OCI-LY1 (cell line): ENCODE data around the gene HJURP.

Experiments
- H2AFZ ChIP-seq: fragments of 200-600 bp; sonication (generic), shearing (Covaris generic); 2 replicates; pipeline ENCODE4 v1.6.0; 2014; ENCODE audit warnings: antibody characterized with exemption, mild to moderate bottlenecking, low read length
- H3F3A ChIP-seq: fragments of 200-600 bp; sonication (generic), shearing (Covaris generic); 2 replicates; pipeline ENCODE4 v1.6.0; 2014; ENCODE audit warnings: mild to moderate bottlenecking, antibody characterized with exemption, low read length, moderate library complexity; ENCODE audit not compliant: insufficient read depth
- H3K27ac ChIP-seq: fragments of 200-600 bp; sonication (generic); 2 replicates; pipeline ENCODE4 v1.5.1; 2014; ENCODE audit warnings: low read length, mixed run types, mild to moderate bottlenecking, low read depth; ENCODE audit not compliant: poor library complexity, severe bottlenecking
- H3K27me3 ChIP-seq: fragments of 200-600 bp; sonication (generic); 2 replicates; pipeline ENCODE4 v1.6.0; 2014; ENCODE audit warnings: antibody characterized with exemption, mild to moderate bottlenecking, low read length, moderate library complexity; ENCODE audit not compliant: insufficient read depth
- H3K36me3 ChIP-seq: fragments of 200-600 bp; sonication (generic); 2 replicates; pipeline ENCODE4 v1.6.1; 2014; ENCODE audit warnings: mild to moderate bottlenecking, antibody characterized with exemption, low read length, moderate library complexity, mixed read lengths; ENCODE audit not compliant: insufficient read depth
- H3K4me1 ChIP-seq: fragments of 200-600 bp; sonication (generic); 2 replicates; pipeline ENCODE4 v1.5.1; 2014; ENCODE audit warnings: mild to moderate bottlenecking, low read length, moderate library complexity; ENCODE audit not compliant: insufficient read depth, severe bottlenecking
- H3K4me2 ChIP-seq: fragments of 200-600 bp; sonication (generic), shearing (Covaris generic); 2 replicates; pipeline ENCODE4 v1.6.1; 2014; ENCODE audit warnings: low read length
- H3K4me3 ChIP-seq: fragments of 200-600 bp; sonication (generic); 2 replicates; pipeline ENCODE4 v1.5.1; 2014; ENCODE audit warnings: low read length, low read depth, mild to moderate bottlenecking, mixed read lengths; ENCODE audit not compliant: poor library complexity, severe bottlenecking
- H3K79me2 ChIP-seq: fragments of 200-600 bp; shearing (Covaris generic); 2 replicates; pipeline ENCODE4 v1.6.1; 2016; ENCODE audit warnings: mixed run types, low read length, mixed read lengths; ENCODE audit not compliant: insufficient read depth
- H3K9ac ChIP-seq: fragments of 200-600 bp; sonication (generic), shearing (Covaris generic); 2 replicates; pipeline ENCODE4 v1.6.1; 2014; ENCODE audit warnings: mild to moderate bottlenecking, low read length, mixed read lengths
- H3K9me2 ChIP-seq: fragments of 200-600 bp; sonication (generic), shearing (Covaris generic); 2 replicates; pipeline ENCODE4 v1.6.1; 2014; ENCODE audit warnings: low read depth, mild to moderate bottlenecking, low read length, mixed read lengths
- H3K9me3 ChIP-seq: fragments of 200-600 bp; shearing (Covaris generic); 2 replicates; pipeline ENCODE4 v1.6.1; 2014; ENCODE audit warnings: low read length, mixed read lengths
- H4K20me1 ChIP-seq: fragments of 200-600 bp; sonication (generic), shearing (Covaris generic); 2 replicates; pipeline ENCODE4 v1.6.0; 2016; ENCODE audit warnings: mild to moderate bottlenecking, low read length; ENCODE audit not compliant: insufficient read depth
- CTCF ChIP-seq: fragments of 200-600 bp; sonication (generic), shearing (Covaris generic); IDR thresholded peaks from 2 replicates; pipeline ENCODE4 v1.5.1; 2017; ENCODE audit warnings: mild to moderate bottlenecking, antibody characterized with exemption, low read length, moderate library complexity, mixed read lengths
- EZH2 ChIP-seq: fragments of 200-600 bp; sonication (generic), shearing (Covaris generic); IDR thresholded peaks from 2 replicates; pipeline ENCODE4 v1.8.0; 2017; ENCODE audit warnings: borderline replicate concordance, mixed run types, mild to moderate bottlenecking, antibody characterized with exemption, low read length, moderate library complexity, mixed read lengths

HJURP gene

GRCh38 chr2:233840520-233840919, 13.8 kb downstream of the HJURP start:
- H3K9ac ChIP-seq, result no peak overlapping the region
- TF ChIP-seq CTCF (no peak), EZH2 (no peak)
- H3K27ac ChIP-seq, result no peak overlapping the region
- H3K4me3 ChIP-seq, result no peak overlapping the region
- H2AFZ ChIP-seq, result no peak overlapping the region
- H3K4me2 ChIP-seq, result no peak overlapping the region
- H3K4me1 ChIP-seq, result peaks cover 4% of the 10 kb centered on the region
- no peaks in the 10 kb centered on the region for H3F3A ChIP-seq
- no peaks in the 10 kb centered on the region for H3K27me3 ChIP-seq
- no peaks in the 10 kb centered on the region for H4K20me1 ChIP-seq
- no peaks in the 10 kb centered on the region for H3K9me3 ChIP-seq
- no peaks in the 10 kb centered on the region for H3K9me2 ChIP-seq
- H3K79me2 ChIP-seq, result peaks cover 43% of the 10 kb centered on the region
- H3K36me3 ChIP-seq, result peaks cover 100% of the 10 kb centered on the region

- Histone ChIP-seq H2AFZ (no peak overlapping the region), H3K27ac (no peak overlapping the region), H3K79me2 (peaks cover 43% of the 10 kb centered on the region), H3K9me3 (no peaks in the 10 kb centered on the region), H3K4me1 (peaks cover 4% of the 10 kb centered on the region), H4K20me1 (no peaks in the 10 kb centered on the region), H3K27me3 (no peaks in the 10 kb centered on the region), H3K36me3 (peaks cover 100% of the 10 kb centered on the region), H3K9ac (no peak overlapping the region), H3K4me3 (no peak overlapping the region), H3F3A (no peaks in the 10 kb centered on the region), H3K4me2 (no peak overlapping the region), H3K9me2 (no peaks in the 10 kb centered on the region)
- no peak for TF ChIP-seq CTCF
- no peak for TF ChIP-seq EZH2
Observed at GRCh38 chr2:233839447-233839820, 14.9 kb downstream of the HJURP start.

- peaks cover 43% of the 10 kb centered on the region for H3K79me2 ChIP-seq
- no peak overlapping the region for H3K9ac ChIP-seq
- peaks cover 100% of the 10 kb centered on the region for H3K36me3 ChIP-seq
- no peak overlapping the region for H3K4me3 ChIP-seq
- H3K4me2 ChIP-seq, result no peak overlapping the region
- no peaks in the 10 kb centered on the region for H3K9me3 ChIP-seq
- no peaks in the 10 kb centered on the region for H3K27me3 ChIP-seq
- no peak overlapping the region for H3K27ac ChIP-seq
- H3K4me1 ChIP-seq, result peaks cover 8% of the 10 kb centered on the region
- H2AFZ ChIP-seq, result no peak overlapping the region
- no peaks in the 10 kb centered on the region for H3K9me2 ChIP-seq
- H4K20me1 ChIP-seq, result no peaks in the 10 kb centered on the region
- no peaks in the 10 kb centered on the region for H3F3A ChIP-seq
- no peak for TF ChIP-seq EZH2
- no peak for TF ChIP-seq CTCF
Observed at GRCh38 chr2:233838726-233839446, 15.4 kb downstream of the HJURP start.
